Thyroid gland (tissue), 4 donors: ENCODE results near the gene CHST11. TPM values are rescaled to one million over a fixed set of nuclear protein-coding genes. Genes with fewer than 3 reads are reported as not detected.

ENCODE experiments used
- DNase-seq, 2 donors: peaks; one replicate each; pipeline ENCODE4 v3.0.0-alpha.2; 2019
- H3K27ac ChIP-seq, 3 donors: fragments of 200-600 bp; sonication (generic); 1 replicate in 2 of 3; 2 replicates in 1 of 3; pipeline ENCODE4 v1.5.1; 2016 to 2019; ENCODE audit warnings: mild to moderate bottlenecking in 1 of 3, moderate library complexity in 1 of 3
- H3K27me3 ChIP-seq: fragments of 200-600 bp; sonication (generic); one replicate; pipeline ENCODE4 v1.5.1; 2019
- H3K36me3 ChIP-seq, 2 donors: fragments of 200-600 bp; sonication (generic); one replicate each; pipeline ENCODE4 v1.5.1; 2016 to 2019
- H3K4me1 ChIP-seq, 2 donors: fragments of 200-600 bp; sonication (generic); one replicate each; pipeline ENCODE4 v1.5.1; 2017 to 2019
- H3K4me3 ChIP-seq, 3 donors: fragments of 200-600 bp; sonication (generic); replicated peaks in 1 of 3; 1 replicate in 2 of 3; 2 replicates in 1 of 3; pipeline ENCODE4 v1.5.1; 2016; ENCODE audit warnings: mild to moderate bottlenecking in 1 of 3
- H3K9me3 ChIP-seq: fragments of 200-600 bp; sonication (generic); one replicate; pipeline ENCODE4 v1.5.1; 2017
- CTCF ChIP-seq, 6 experiments: fragments of 200-600 bp in 3 of 6; fragments of 450-650 bp in 3 of 6; sonication (generic) in 3 of 6; IDR thresholded peaks; one replicate each; pipeline ENCODE4 v1.5.1; 2016 to 2019; ENCODE audit warnings: antibody characterized with exemption in 6 of 6, mild to moderate bottlenecking in 2 of 6, inconsistent platforms in 1 of 6, moderate library complexity in 1 of 6
- POLR2A ChIP-seq, 2 donors: fragments of 450-650 bp; IDR thresholded peaks; one replicate each; pipeline ENCODE4 v1.6.1; 2017; ENCODE audit warnings: antibody characterized with exemption in 2 of 2, mild to moderate bottlenecking in 2 of 2, moderate library complexity in 1 of 2
- WGBS, 2 donors: methylation state at CpG; one replicate each; pipeline ENCODE4 v1.1.5; 2017; 5-methylcytosine and 5-hydroxymethylcytosine counted together
- intact Hi-C: fragments of 100-400 bp; cut with DNase I; formaldehyde crosslinking; loops from one replicate; pipeline ENCODE4 v1.15.1; 2023
- total RNA-seq, 4 donors: library from RNA; depleted of rRNA; stranded (reverse); fragments of >200 nt; gene quantifications; one replicate each; pipeline ENCODE4 v1.2.3, GENCODE V29; 2016

The CHST11 gene
- total RNA-seq, 4 donors from 2014 or later: 6.9 to 11.6 (median 8.0) TPM

- H3K9me3 ChIP-seq: no peaks in the 10 kb centered on the region
- DNase-seq: peak; percentile 12 to 18
- 36 to 51% methylated on average over 11 to 14 of the region's 14 CpGs for WGBS, 2 donors
- TF ChIP-seq CTCF (IDR thresholded peaks at IDR 0.05): no peak
- H3K27me3 ChIP-seq: no peaks in the 10 kb centered on the region
- peaks cover 15 to 27% of the 10 kb centered on the region in 2 donors for H3K4me1 ChIP-seq
- intact Hi-C loops: no loop called here
- H3K36me3 ChIP-seq: no peaks in the 10 kb centered on the region
- no peak overlapping the region for H3K4me3 ChIP-seq
- no peak overlapping the region for H3K27ac ChIP-seq
Observed at GRCh38 chr12:104506676-104507401, 50.1 kb downstream of the CHST11 start.

GRCh38 chr12:104507672-104508071 is 50.9 kb downstream of the CHST11 start:
- intact Hi-C loops: no loop called here
- no peak overlapping the region for H3K27ac ChIP-seq
- 95 to 97% methylated on average over 3 of the region's 3 CpGs for WGBS, 2 donors
- H3K4me3 ChIP-seq: no peak overlapping the region
- no peaks in the 10 kb centered on the region for H3K27me3 ChIP-seq
- H3K9me3 ChIP-seq: no peaks in the 10 kb centered on the region
- H3K4me1 ChIP-seq: peaks cover 15 to 27% of the 10 kb centered on the region in 2 donors
- DNase-seq: peak; percentile 5 to 6
- no peaks in the 10 kb centered on the region for H3K36me3 ChIP-seq
- no peak for TF ChIP-seq POLR2A (IDR thresholded peaks at IDR 0.05)
- no peak for TF ChIP-seq CTCF (IDR thresholded peaks at IDR 0.05)

GRCh38 chr12:104508752-104509446 is 52.2 kb downstream of the CHST11 start:
- Histone ChIP-seq H3K27ac (no peak overlapping the region), H3K27me3 (no peaks in the 10 kb centered on the region), H3K36me3 (no peaks in the 10 kb centered on the region), H3K4me3 (no peak overlapping the region), H3K9me3 (no peaks in the 10 kb centered on the region), H3K4me1 (peaks cover 15 to 27% of the 10 kb centered on the region in 2 donors)
- DNase-seq: no peak
- no peak for TF ChIP-seq POLR2A (IDR thresholded peaks at IDR 0.05)
- TF ChIP-seq CTCF (IDR thresholded peaks at IDR 0.05): no peak
- WGBS, 2 donors: 93 to 98% methylated on average over 2 of the region's 2 CpGs
- intact Hi-C loops: no loop called here

- no peak overlapping the region for H3K4me3 ChIP-seq
Observed at GRCh38 chr12:104510145-104510872, 53.6 kb downstream of the CHST11 start.

More at GRCh38 chr12:104510145-104510872, 53.6 kb downstream of the CHST11 start:
- DNase-seq: no peak
- Histone ChIP-seq H3K4me1 (peaks cover 15 to 27% of the 10 kb centered on the region in 2 donors), H3K9me3 (no peaks in the 10 kb centered on the region), H3K27ac (no peak overlapping the region), H3K27me3 (no peaks in the 10 kb centered on the region), H3K36me3 (no peaks in the 10 kb centered on the region)
- intact Hi-C loops: no loop called here
- TF ChIP-seq CTCF (IDR thresholded peaks at IDR 0.05) (no peak), POLR2A (IDR thresholded peaks at IDR 0.05) (no peak)
- WGBS, 2 donors: 47 to 51% methylated on average over 2 of the region's 2 CpGs
